ENCODE results near the gene INTS11. TPM values are rescaled to one million over a fixed set of nuclear protein-coding genes. Genes with fewer than 3 reads are reported as not detected.

Gene INTS11
- total and polyA plus RNA-seq, 4 donors: 26.3 to 40.5 (median 34.5) TPM

GRCh38 chr1:1345860-1346500 lies 21.5 kb upstream of the INTS11 start:
- TF ChIP-seq RXRA (IDR thresholded peaks at IDR 0.05) (no peak), HNF4A (conservative IDR thresholded peaks at IDR 0.05) (peak; percentile 12 to 14)
- peak overlapping the region in 1 of 3 donors; percentile 2 for H3K4me3 ChIP-seq (ENCODE audit: low read depth in 1 of 3, low read length in 3 of 3)
- peak overlapping the region in 1 of 2 donors; percentile 56 for H3K9ac ChIP-seq (ENCODE audit: low read depth in 1 of 2, low read length in 2 of 2)
- no peaks in the 10 kb centered on the region for H3K27me3 ChIP-seq (ENCODE audit: control insufficient read depth in 4 of 4, insufficient read depth in 4 of 4, low read length in 3 of 4)
- no peak for DNase-seq (ENCODE audit: low spot score)
- 45% methylated on average over 12 of the region's 12 CpGs for WGBS
- H3K4me1 ChIP-seq (ENCODE audit: control insufficient read depth in 4 of 4, insufficient read depth in 4 of 4, low read length in 3 of 4): peaks cover 34 to 58% (median 53%) of the 10 kb centered on the region in 4 donors
- no peaks in the 10 kb centered on the region for H3K9me3 ChIP-seq (ENCODE audit: control insufficient read depth in 4 of 4, low read length in 3 of 4)
- peak overlapping the region in 1 of 2 donors; percentile 23 for H3K27ac ChIP-seq (ENCODE audit: low read depth in 1 of 2, low read length in 2 of 2)
- H3K36me3 ChIP-seq (ENCODE audit: control insufficient read depth in 4 of 4, insufficient read depth in 3 of 4, low read depth in 1 of 4, low read length in 3 of 4): peaks cover 0 to 6% (median 1%) of the 10 kb centered on the region in 4 donors

GRCh38 chr1:1345384-1345783 lies 20.9 kb upstream of the INTS11 start:
- H3K27ac ChIP-seq (ENCODE audit: low read depth in 1 of 2, low read length in 2 of 2): peak overlapping the region; percentile 15 to 67

GRCh38 chr1:1344655-1345361 lies 20.3 kb upstream of the INTS11 start:
- peaks cover 34 to 58% (median 53%) of the 10 kb centered on the region in 4 donors for H3K4me1 ChIP-seq (ENCODE audit: control insufficient read depth in 4 of 4, insufficient read depth in 4 of 4, low read length in 3 of 4)
- H3K9me3 ChIP-seq (ENCODE audit: control insufficient read depth in 4 of 4, low read length in 3 of 4): no peaks in the 10 kb centered on the region
- H3K4me3 ChIP-seq (ENCODE audit: low read depth in 1 of 3, low read length in 3 of 3): no peak overlapping the region
- H3K27ac ChIP-seq (ENCODE audit: low read depth in 1 of 2, low read length in 2 of 2): peak overlapping the region; percentile 15 to 67
- no peaks in the 10 kb centered on the region for H3K27me3 ChIP-seq (ENCODE audit: control insufficient read depth in 4 of 4, insufficient read depth in 4 of 4, low read length in 3 of 4)
- TF ChIP-seq CTCF (IDR thresholded peaks at IDR 0.05; ENCODE audit: low read depth, low read length, missing input control): peak; percentile 30
- TF ChIP-seq YY1 (IDR thresholded peaks at IDR 0.05): no peak
- no peak for TF ChIP-seq REST (IDR thresholded peaks at IDR 0.05)
- peak overlapping the region in 1 of 2 donors; percentile 60 for H3K9ac ChIP-seq (ENCODE audit: low read depth in 1 of 2, low read length in 2 of 2)
- peaks cover 0 to 18% (median 4%) of the 10 kb centered on the region in 4 donors for H3K36me3 ChIP-seq (ENCODE audit: control insufficient read depth in 4 of 4, insufficient read depth in 3 of 4, low read depth in 1 of 4, low read length in 3 of 4)
- 70% methylated on average over 15 of the region's 15 CpGs for WGBS
- no peak for DNase-seq (ENCODE audit: low spot score)

More at GRCh38 chr1:1345384-1345783, 20.9 kb upstream of the INTS11 start:
- Histone ChIP-seq H3K36me3 (ENCODE audit: control insufficient read depth in 4 of 4, insufficient read depth in 3 of 4, low read depth in 1 of 4, low read length in 3 of 4) (peaks cover 0 to 12% (median 4%) of the 10 kb centered on the region in 4 donors), H3K27me3 (ENCODE audit: control insufficient read depth in 4 of 4, insufficient read depth in 4 of 4, low read length in 3 of 4) (no peaks in the 10 kb centered on the region), H3K4me3 (ENCODE audit: low read depth in 1 of 3, low read length in 3 of 3) (no peak overlapping the region), H3K4me1 (ENCODE audit: control insufficient read depth in 4 of 4, insufficient read depth in 4 of 4, low read length in 3 of 4) (peaks cover 34 to 58% (median 53%) of the 10 kb centered on the region in 4 donors), H3K9ac (ENCODE audit: low read depth in 1 of 2, low read length in 2 of 2) (peak overlapping the region in 1 of 2 donors; percentile 56), H3K9me3 (ENCODE audit: control insufficient read depth in 4 of 4, low read length in 3 of 4) (no peaks in the 10 kb centered on the region)
- TF ChIP-seq FOXA2 (IDR thresholded peaks at IDR 0.05): no peak
- TF ChIP-seq MAX (IDR thresholded peaks at IDR 0.05): no peak
- no peak for TF ChIP-seq ZBTB33 (IDR thresholded peaks at IDR 0.05)
- no peak for TF ChIP-seq HNF4A (conservative IDR thresholded peaks at IDR 0.05)
- TF ChIP-seq FOXA1 (IDR thresholded peaks at IDR 0.05): no peak
- TF ChIP-seq SP1 (IDR thresholded peaks at IDR 0.05): no peak
- TF ChIP-seq GABPA (IDR thresholded peaks at IDR 0.05 in 1 of 2, conservative IDR thresholded peaks at IDR 0.05 in 1 of 2): no peak
- WGBS: 83% methylated on average over 16 of the region's 16 CpGs
- no peak for DNase-seq (ENCODE audit: low spot score)

All from liver (tissue), 9 donors.